ENCODE results near the gene HOXD4. TPM values are rescaled to one million over a fixed set of nuclear protein-coding genes. Genes with fewer than 3 reads are reported as not detected.
A peak's percentile ranks its signal among the peaks of the same experiment; 100 is the strongest.

Gene HOXD4
- total and polyA plus RNA-seq, 4 donors, result 0.12 to 1.1 (median 0.48) TPM

- Histone ChIP-seq H3K9ac (ENCODE audit: insufficient read depth in 1 of 2, low read length in 2 of 2) (no peak overlapping the region), H3K27ac (ENCODE audit: low read depth in 1 of 2, low read length in 1 of 2) (no peak overlapping the region), H3K9me3 (ENCODE audit: control insufficient read depth in 4 of 4, insufficient read depth in 3 of 4, low read length in 3 of 4) (peaks cover 0 to 10% (median 0%) of the 10 kb centered on the region in 4 donors), H3K4me3 (no peak overlapping the region), H3K4me1 (ENCODE audit: control insufficient read depth in 5 of 5, insufficient read depth in 5 of 5, low read length in 5 of 5) (peaks cover 0 to 11% (median 3%) of the 10 kb centered on the region in 5 donors), H3K36me3 (ENCODE audit: control insufficient read depth in 4 of 4, insufficient read depth in 4 of 4, low read length in 4 of 4) (no peaks in the 10 kb centered on the region), H3K27me3 (ENCODE audit: control insufficient read depth in 3 of 3, insufficient read depth in 3 of 3, low read length in 2 of 3) (peaks cover 32 to 90% (median 88%) of the 10 kb centered on the region in 3 donors)
- TF ChIP-seq, protein P1, sequence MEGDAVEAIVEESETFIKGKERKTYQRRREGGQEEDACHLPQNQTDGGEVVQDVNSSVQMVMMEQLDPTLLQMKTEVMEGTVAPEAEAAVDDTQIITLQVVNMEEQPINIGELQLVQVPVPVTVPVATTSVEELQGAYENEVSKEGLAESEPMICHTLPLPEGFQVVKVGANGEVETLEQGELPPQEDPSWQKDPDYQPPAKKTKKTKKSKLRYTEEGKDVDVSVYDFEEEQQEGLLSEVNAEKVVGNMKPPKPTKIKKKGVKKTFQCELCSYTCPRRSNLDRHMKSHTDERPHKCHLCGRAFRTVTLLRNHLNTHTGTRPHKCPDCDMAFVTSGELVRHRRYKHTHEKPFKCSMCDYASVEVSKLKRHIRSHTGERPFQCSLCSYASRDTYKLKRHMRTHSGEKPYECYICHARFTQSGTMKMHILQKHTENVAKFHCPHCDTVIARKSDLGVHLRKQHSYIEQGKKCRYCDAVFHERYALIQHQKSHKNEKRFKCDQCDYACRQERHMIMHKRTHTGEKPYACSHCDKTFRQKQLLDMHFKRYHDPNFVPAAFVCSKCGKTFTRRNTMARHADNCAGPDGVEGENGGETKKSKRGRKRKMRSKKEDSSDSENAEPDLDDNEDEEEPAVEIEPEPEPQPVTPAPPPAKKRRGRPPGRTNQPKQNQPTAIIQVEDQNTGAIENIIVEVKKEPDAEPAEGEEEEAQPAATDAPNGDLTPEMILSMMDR (IDR thresholded peaks at IDR 0.05; ENCODE audit: control extremely low read depth, extremely low read depth), result no peak
- no peak for DNase-seq
- peak; percentile 14 for ATAC-seq (ENCODE audit: insufficient read depth, low FRiP score)
- WGBS, 2 donors, result 3 to 6% methylated on average over 38 to 47 of the region's 47 CpGs
Observed at GRCh38 chr2:176122052-176122682, 29.2 kb upstream of the HOXD4 start.

GRCh38 chr2:176122683-176123410 is 28.5 kb upstream of the HOXD4 start, which contains the start of gene HOXD9:
TSS of gene HOXD9 (plus strand) at chr2:176122719. CDS start at chr2:176122769, 50 bp downstream.
- peak; percentile 51 for ATAC-seq (ENCODE audit: insufficient read depth, low FRiP score)
- Histone ChIP-seq H3K4me3 (no peak within 1 kb of the TSS), H3K27me3 (ENCODE audit: control insufficient read depth in 3 of 3, insufficient read depth in 3 of 3, low read length in 2 of 3) (peaks cover 25 to 90% (median 88%) of the 10 kb centered on the region in 3 donors), H3K9ac (ENCODE audit: insufficient read depth in 1 of 2, low read length in 2 of 2) (no peak within 1 kb of the TSS), H3K36me3 (ENCODE audit: control insufficient read depth in 4 of 4, insufficient read depth in 4 of 4, low read length in 4 of 4) (no peaks in the 10 kb centered on the region), H3K27ac (ENCODE audit: low read depth in 1 of 2, low read length in 1 of 2) (no peak within 1 kb of the TSS), H3K9me3 (ENCODE audit: control insufficient read depth in 4 of 4, insufficient read depth in 3 of 4, low read length in 3 of 4) (peaks cover 0 to 6% (median 0%) of the 10 kb centered on the region in 4 donors), H3K4me1 (ENCODE audit: control insufficient read depth in 5 of 5, insufficient read depth in 5 of 5, low read length in 5 of 5) (peaks cover 0 to 11% (median 3%) of the 10 kb centered on the region in 5 donors)
- DNase-seq, result peak in 2 of 3 donors; percentile 47 to 65
- WGBS, 2 donors, result 1 to 5% methylated on average over 54 to 84 of the region's 84 CpGs
- TF ChIP-seq, protein P1 (IDR thresholded peaks at IDR 0.05; ENCODE audit: control extremely low read depth, extremely low read depth), result no peak

DNA sequence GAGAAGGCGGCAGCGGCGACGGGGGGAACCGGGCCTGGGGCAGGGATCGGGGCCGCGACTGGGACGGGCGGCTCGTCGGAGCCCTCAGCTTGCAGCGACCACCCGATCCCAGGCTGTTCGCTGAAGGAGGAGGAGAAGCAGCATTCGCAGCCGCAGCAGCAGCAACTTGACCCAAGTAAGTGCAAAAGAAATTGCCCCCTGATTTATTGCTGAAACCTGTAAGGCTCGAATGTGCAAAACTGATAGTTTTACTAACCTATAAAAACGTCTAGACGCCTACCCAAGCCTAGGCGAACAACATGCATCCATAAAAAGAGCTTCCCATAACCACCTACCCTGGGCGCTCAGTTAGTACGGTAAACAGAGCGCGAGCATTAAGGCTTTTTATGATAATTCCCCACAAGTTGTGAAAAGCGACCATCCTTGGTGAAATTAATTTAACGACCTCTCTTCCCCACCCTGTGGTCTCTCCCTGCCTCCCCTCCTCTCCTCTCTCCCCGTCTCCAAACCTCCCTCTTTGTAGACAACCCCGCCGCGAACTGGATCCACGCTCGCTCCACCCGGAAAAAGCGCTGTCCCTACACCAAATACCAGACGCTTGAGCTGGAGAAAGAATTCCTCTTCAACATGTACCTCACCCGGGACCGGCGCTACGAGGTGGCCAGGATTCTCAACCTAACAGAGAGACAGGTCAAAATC is 27.8 kb upstream of the HOXD4 start:
- Histone ChIP-seq H3K27ac (ENCODE audit: low read depth in 1 of 2, low read length in 1 of 2) (no peak overlapping the region), H3K4me3 (no peak overlapping the region), H3K9ac (ENCODE audit: insufficient read depth in 1 of 2, low read length in 2 of 2) (no peak overlapping the region), H3K36me3 (ENCODE audit: control insufficient read depth in 4 of 4, insufficient read depth in 4 of 4, low read length in 4 of 4) (no peaks in the 10 kb centered on the region), H3K27me3 (ENCODE audit: control insufficient read depth in 3 of 3, insufficient read depth in 3 of 3, low read length in 2 of 3) (peaks cover 18 to 90% (median 88%) of the 10 kb centered on the region in 3 donors), H3K4me1 (ENCODE audit: control insufficient read depth in 5 of 5, insufficient read depth in 5 of 5, low read length in 5 of 5) (peaks cover 0 to 14% (median 7%) of the 10 kb centered on the region in 5 donors), H3K9me3 (ENCODE audit: control insufficient read depth in 4 of 4, insufficient read depth in 3 of 4, low read length in 3 of 4) (peaks cover 0 to 3% (median 0%) of the 10 kb centered on the region in 4 donors)
- TF ChIP-seq, protein P1 (IDR thresholded peaks at IDR 0.05; ENCODE audit: control extremely low read depth, extremely low read depth), result no peak
- ATAC-seq (ENCODE audit: insufficient read depth, low FRiP score) (no peak), DNase-seq (no peak)
- 6% methylated on average over 37 to 40 of the region's 40 CpGs for WGBS, 2 donors
